K562 (cell line): ENCODE data around the gene NOL12. TPM values are rescaled to one million over a fixed set of nuclear protein-coding genes. Genes with fewer than 3 reads are reported as not detected.
A peak's percentile ranks its signal among the peaks of the same experiment; 100 is the strongest.

ENCODE experiments used
- HDAC3 ChIP-seq: fragments of 450-650 bp; IDR thresholded peaks from 2 replicates; pipeline ENCODE4 v1.6.1; 2018; ENCODE audit warnings: borderline replicate concordance, mild to moderate bottlenecking, moderate library complexity; ENCODE audit not compliant: partially characterized antibody
- RAD21 ChIP-seq, 2 experiments: fragments of 250-450 bp in 1 of 2; fragments of 450-650 bp in 1 of 2; sonication (Bioruptor Pico) in 1 of 2; formaldehyde crosslinking in 1 of 2; IDR thresholded peaks in 1 of 2; conservative IDR thresholded peaks in 1 of 2; 2 replicates each; pipeline versions ENCODE4 v1.4.0 to v1.8.0; 2020 to 2022; ENCODE audit warnings: mild to moderate bottlenecking in 2 of 2, moderate library complexity in 1 of 2
- REST ChIP-seq, 2 experiments: fragments of 450-650 bp; formaldehyde crosslinking in 1 of 2; IDR thresholded peaks; 2 replicates each; pipeline versions ENCODE4 v1.4.0 to v1.6.1; 2014 to 2020; ENCODE audit warnings: mild to moderate bottlenecking in 2 of 2, borderline replicate concordance in 1 of 2, low read depth in 1 of 2
- STAT5A ChIP-seq: IDR thresholded peaks from 2 replicates; pipeline ENCODE4 v1.6.1; 2012; ENCODE audit warnings: low read length, inconsistent platforms, borderline replicate concordance
- polyA plus RNA-seq, 8 experiments: library from polyadenylated mRNA; depleted of rRNA in 4 of 8; stranded (reverse) in 5 of 8; unstranded in 3 of 8; fragments of >200 nt; fragmentation: Nextera tagmentation in 2 of 8; fragmentation: Illumina TruSeq in 1 of 8; extraction: Ambion mirVana in 2 of 8; extraction: Trizol in 1 of 8; gene quantifications; 2 replicates each; pipeline versions ENCODE4 v1.2.1 to v1.2.3, GENCODE V29; 2011 to 2014; ENCODE audit warnings: inconsistent platforms in 1 of 8, missing spikeins in 1 of 8
- total RNA-seq, 7 experiments: library from RNA; depleted of rRNA in 6 of 7; stranded (reverse); fragments of >200 nt in 6 of 7; fragmentation: Illumina TruSeq in 2 of 7; extraction: Trizol in 2 of 7; gene quantifications; 2 replicates each; pipeline versions ENCODE4 v1.2.1 to v1.2.3, GENCODE V29; 2011 to 2021; ENCODE audit warnings: low replicate concordance in 1 of 7
- TF ChIP-seq, protein P1 (sequence below), 2 experiments: fragments of 450-650 bp in 1 of 2; sonication (generic) in 1 of 2; formaldehyde crosslinking in 1 of 2; IDR thresholded peaks in 1 of 2; conservative IDR thresholded peaks in 1 of 2; 2 replicates each; pipeline versions ENCODE4 v1.6.1 to v1.8.1; 2016 to 2023; ENCODE audit warnings: mild to moderate bottlenecking in 2 of 2, moderate library complexity in 2 of 2, inconsistent platforms in 1 of 2, missing genetic modification reagents in 1 of 2
- TF ChIP-seq, protein P2 (sequence below): sonication (generic); formaldehyde crosslinking; IDR thresholded peaks from 2 replicates; pipeline ENCODE4 v1.9.0; 2022; ENCODE audit warnings: mild to moderate bottlenecking, missing genetic modification reagents
- TF ChIP-seq, protein P3 (sequence below): fragments of 450-650 bp; IDR thresholded peaks from 2 replicates; pipeline ENCODE4 v1.6.1; 2016; ENCODE audit warnings: borderline replicate concordance
- TF ChIP-seq, protein P4 (sequence below): fragments of 450-650 bp; IDR thresholded peaks from 2 replicates; pipeline ENCODE4 v1.6.1; 2016
- TF ChIP-seq, protein P5 (sequence below): fragments of 450-650 bp; formaldehyde crosslinking; conservative IDR thresholded peaks from 2 replicates; pipeline ENCODE4 v1.4.0; 2022; ENCODE audit warnings: mild to moderate bottlenecking, missing genetic modification characterization

NOL12 gene
- total and polyA plus RNA-seq, 9 of the 15 experiments (the other 6 are each of a cell fraction or from before 2014, with no cell fraction given) = 2.8 to 40.9 (median 28.5) TPM

- TF ChIP-seq, protein P1, sequence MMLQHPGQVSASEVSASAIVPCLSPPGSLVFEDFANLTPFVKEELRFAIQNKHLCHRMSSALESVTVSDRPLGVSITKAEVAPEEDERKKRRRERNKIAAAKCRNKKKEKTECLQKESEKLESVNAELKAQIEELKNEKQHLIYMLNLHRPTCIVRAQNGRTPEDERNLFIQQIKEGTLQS (IDR thresholded peaks at IDR 0.05) = peak; percentile 73
- TF ChIP-seq, protein P1 (CRISPR knock-in tag; conservative IDR thresholded peaks at IDR 0.05) = no peak
- no peak for TF ChIP-seq STAT5A
- TF ChIP-seq, protein P2, sequence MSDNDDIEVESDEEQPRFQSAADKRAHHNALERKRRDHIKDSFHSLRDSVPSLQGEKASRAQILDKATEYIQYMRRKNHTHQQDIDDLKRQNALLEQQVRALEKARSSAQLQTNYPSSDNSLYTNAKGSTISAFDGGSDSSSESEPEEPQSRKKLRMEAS (CRISPR knock-in tag) = 0 out of 2 replicates have a peak, but pooled peaks have one; percentile 21
- TF ChIP-seq, protein P3, sequence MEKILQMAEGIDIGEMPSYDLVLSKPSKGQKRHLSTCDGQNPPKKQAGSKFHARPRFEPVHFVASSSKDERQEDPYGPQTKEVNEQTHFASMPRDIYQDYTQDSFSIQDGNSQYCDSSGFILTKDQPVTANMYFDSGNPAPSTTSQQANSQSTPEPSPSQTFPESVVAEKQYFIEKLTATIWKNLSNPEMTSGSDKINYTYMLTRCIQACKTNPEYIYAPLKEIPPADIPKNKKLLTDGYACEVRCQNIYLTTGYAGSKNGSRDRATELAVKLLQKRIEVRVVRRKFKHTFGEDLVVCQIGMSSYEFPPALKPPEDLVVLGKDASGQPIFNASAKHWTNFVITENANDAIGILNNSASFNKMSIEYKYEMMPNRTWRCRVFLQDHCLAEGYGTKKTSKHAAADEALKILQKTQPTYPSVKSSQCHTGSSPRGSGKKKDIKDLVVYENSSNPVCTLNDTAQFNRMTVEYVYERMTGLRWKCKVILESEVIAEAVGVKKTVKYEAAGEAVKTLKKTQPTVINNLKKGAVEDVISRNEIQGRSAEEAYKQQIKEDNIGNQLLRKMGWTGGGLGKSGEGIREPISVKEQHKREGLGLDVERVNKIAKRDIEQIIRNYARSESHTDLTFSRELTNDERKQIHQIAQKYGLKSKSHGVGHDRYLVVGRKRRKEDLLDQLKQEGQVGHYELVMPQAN = peak; percentile 58; the same call in 1 of the 2 replicates
- TF ChIP-seq REST (IDR thresholded peaks at IDR 0.05; ENCODE audit: borderline replicate concordance) = peak; percentile 47; the same call in 1 of the 2 replicates
- TF ChIP-seq REST (CRISPR knock-in tag; IDR thresholded peaks at IDR 0.05; ENCODE audit: low read depth) = no peak
- TF ChIP-seq RAD21 (CRISPR knock-in tag; conservative IDR thresholded peaks at IDR 0.05 in 1 of 2, IDR thresholded peaks at IDR 0.05 in 1 of 2) = peak; percentile 36 to 65
- TF ChIP-seq, protein P4, sequence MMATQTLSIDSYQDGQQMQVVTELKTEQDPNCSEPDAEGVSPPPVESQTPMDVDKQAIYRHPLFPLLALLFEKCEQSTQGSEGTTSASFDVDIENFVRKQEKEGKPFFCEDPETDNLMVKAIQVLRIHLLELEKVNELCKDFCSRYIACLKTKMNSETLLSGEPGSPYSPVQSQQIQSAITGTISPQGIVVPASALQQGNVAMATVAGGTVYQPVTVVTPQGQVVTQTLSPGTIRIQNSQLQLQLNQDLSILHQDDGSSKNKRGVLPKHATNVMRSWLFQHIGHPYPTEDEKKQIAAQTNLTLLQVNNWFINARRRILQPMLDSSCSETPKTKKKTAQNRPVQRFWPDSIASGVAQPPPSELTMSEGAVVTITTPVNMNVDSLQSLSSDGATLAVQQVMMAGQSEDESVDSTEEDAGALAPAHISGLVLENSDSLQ = peak; percentile 22; the same call in 1 of the 2 replicates
- TF ChIP-seq HDAC3 = no peak
- TF ChIP-seq, protein P5, sequence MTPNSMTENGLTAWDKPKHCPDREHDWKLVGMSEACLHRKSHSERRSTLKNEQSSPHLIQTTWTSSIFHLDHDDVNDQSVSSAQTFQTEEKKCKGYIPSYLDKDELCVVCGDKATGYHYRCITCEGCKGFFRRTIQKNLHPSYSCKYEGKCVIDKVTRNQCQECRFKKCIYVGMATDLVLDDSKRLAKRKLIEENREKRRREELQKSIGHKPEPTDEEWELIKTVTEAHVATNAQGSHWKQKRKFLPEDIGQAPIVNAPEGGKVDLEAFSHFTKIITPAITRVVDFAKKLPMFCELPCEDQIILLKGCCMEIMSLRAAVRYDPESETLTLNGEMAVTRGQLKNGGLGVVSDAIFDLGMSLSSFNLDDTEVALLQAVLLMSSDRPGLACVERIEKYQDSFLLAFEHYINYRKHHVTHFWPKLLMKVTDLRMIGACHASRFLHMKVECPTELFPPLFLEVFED (CRISPR knock-in tag) = no peak
These were observed 24.8 kb upstream of the NOL12 start (continued) for GRCh38 chr22:37661160-37661924.
